GF-D8 (cell line): ENCODE data around the gene MOBP.
"Not testable (repeated sequence)": the region's sequence is repeated elsewhere in the genome, so short reads cannot be mapped to it uniquely, and the experiment has no call there.

Source experiments
- DNase-seq: peaks from one replicate; lab custom pipeline; 2025; lab: John Stamatoyannopoulos, UW

Gene MOBP

GRCh38 chr3:39467394-39468107 is at the start of gene MOBP:
MOBP (plus strand) TSS chr3:39467680; CDS start chr3:39502070, 34,390 bp downstream.
- no peak for DNase-seq

- DNase-seq: not testable (repeated sequence)
Observed at GRCh38 chr3:39418556-39419225, 48.8 kb upstream of the MOBP start.

- no peak for DNase-seq
Observed at GRCh38 chr3:39419742-39420315, 47.7 kb upstream of the MOBP start.

- no peak for DNase-seq
Observed at GRCh38 chr3:39420543-39420942, 46.9 kb upstream of the MOBP start.

GRCh38 chr3:39423436-39423970 is 44.0 kb upstream of the MOBP start:
- no peak for DNase-seq

GRCh38 chr3:39426312-39426711 is 41.2 kb upstream of the MOBP start:
- no peak for DNase-seq

- DNase-seq: no peak
Observed at GRCh38 chr3:39427506-39427905, 40.0 kb upstream of the MOBP start.

- DNase-seq: no peak
Observed at GRCh38 chr3:39428745-39429201, 38.7 kb upstream of the MOBP start.

- no peak for DNase-seq
Observed at GRCh38 chr3:39429466-39429865, 38.0 kb upstream of the MOBP start.

- DNase-seq: no peak
Observed at GRCh38 chr3:39432342-39432741, 35.1 kb upstream of the MOBP start.

- no peak for DNase-seq
Observed at GRCh38 chr3:39433642-39434041, 33.8 kb upstream of the MOBP start.

- no peak for DNase-seq
Observed at GRCh38 chr3:39434574-39434973, 32.9 kb upstream of the MOBP start.

GRCh38 chr3:39435006-39435748 is 32.3 kb upstream of the MOBP start:
- no peak for DNase-seq

GRCh38 chr3:39438880-39439279 is 28.6 kb upstream of the MOBP start:
- no peak for DNase-seq

- DNase-seq: no peak
Observed at GRCh38 chr3:39440316-39440715, 27.2 kb upstream of the MOBP start.

GRCh38 chr3:39443530-39443929 is 23.9 kb upstream of the MOBP start:
- no peak for DNase-seq

GRCh38 chr3:39445927-39446326 is 21.6 kb upstream of the MOBP start:
- no peak for DNase-seq

GRCh38 chr3:39446444-39446843 is 21.0 kb upstream of the MOBP start:
- DNase-seq: no peak

GRCh38 chr3:39447637-39448483 is 19.6 kb upstream of the MOBP start:
- DNase-seq: no peak

- no peak for DNase-seq
Observed at GRCh38 chr3:39448506-39449233, 18.8 kb upstream of the MOBP start.

- no peak for DNase-seq
Observed at GRCh38 chr3:39449796-39450195, 17.7 kb upstream of the MOBP start.
